AG04449 (cell line): ENCODE measurements around the gene PROKR1.

Experiments used
- CTCF ChIA-PET: fragments of 350-600 bp; formaldehyde crosslinking; extraction: SDS; loops from one replicate; lab custom pipeline; 2021; ENCODE audit warnings: antibody characterized with exemption; lab: Yijun Ruan, JAX
- POLR2A ChIA-PET: fragments of 400-600, 350-600 bp; formaldehyde crosslinking; extraction: SDS; loops from one replicate; lab custom pipeline; 2020; ENCODE audit warnings: antibody characterized with exemption, inconsistent platforms; lab: Yijun Ruan, JAX
- DNase-seq: peaks from one replicate; pipeline ENCODE4 v3.0.0-alpha.2; 2010; ENCODE audit warnings: low read depth, low spot score
- H3K4me3 ChIP-seq: 2 replicates; pipeline ENCODE4 v1.5.1; 2011; ENCODE audit warnings: low read depth, mild to moderate bottlenecking, control low read depth, low read length
- CTCF ChIP-seq: IDR thresholded peaks from one replicate; pipeline ENCODE4 v1.5.1; 2011; ENCODE audit warnings: mild to moderate bottlenecking, moderate library complexity, low read length, control low read depth, inconsistent platforms; ENCODE audit not compliant: insufficient read depth; ENCODE audit errors: missing control alignments

Gene PROKR1

DNA sequence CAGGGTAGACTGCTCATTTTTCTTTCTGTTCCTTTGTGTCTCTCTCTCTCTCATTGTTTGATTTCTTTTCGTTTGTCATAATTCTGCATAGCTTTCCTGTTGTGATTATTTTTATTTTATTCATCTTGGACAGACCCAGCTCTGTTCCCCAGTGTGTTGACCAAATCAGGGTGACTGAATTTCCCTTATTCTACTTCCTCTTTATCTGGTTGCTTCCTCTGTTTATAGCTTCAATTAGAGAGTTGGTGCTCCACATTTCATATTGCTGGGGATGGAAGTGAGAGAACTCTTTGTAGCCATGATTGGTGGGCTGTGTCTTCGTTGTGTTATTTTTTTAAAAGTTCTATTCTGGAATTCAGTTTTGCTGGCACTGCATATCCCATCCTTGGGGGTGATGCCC, 19.1 kb downstream of the PROKR1 start:
- no peak for DNase-seq
- POLR2A ChIA-PET = no interaction called here
- H3K4me3 ChIP-seq = no peak overlapping the region
- CTCF ChIA-PET = interaction anchor here (0.7 kb wide), 1 partner anchor 199 kb away, joined by 4 read pairs; no protein-coding TSS in a partner anchor
- TF ChIP-seq CTCF = no peak

DNA sequence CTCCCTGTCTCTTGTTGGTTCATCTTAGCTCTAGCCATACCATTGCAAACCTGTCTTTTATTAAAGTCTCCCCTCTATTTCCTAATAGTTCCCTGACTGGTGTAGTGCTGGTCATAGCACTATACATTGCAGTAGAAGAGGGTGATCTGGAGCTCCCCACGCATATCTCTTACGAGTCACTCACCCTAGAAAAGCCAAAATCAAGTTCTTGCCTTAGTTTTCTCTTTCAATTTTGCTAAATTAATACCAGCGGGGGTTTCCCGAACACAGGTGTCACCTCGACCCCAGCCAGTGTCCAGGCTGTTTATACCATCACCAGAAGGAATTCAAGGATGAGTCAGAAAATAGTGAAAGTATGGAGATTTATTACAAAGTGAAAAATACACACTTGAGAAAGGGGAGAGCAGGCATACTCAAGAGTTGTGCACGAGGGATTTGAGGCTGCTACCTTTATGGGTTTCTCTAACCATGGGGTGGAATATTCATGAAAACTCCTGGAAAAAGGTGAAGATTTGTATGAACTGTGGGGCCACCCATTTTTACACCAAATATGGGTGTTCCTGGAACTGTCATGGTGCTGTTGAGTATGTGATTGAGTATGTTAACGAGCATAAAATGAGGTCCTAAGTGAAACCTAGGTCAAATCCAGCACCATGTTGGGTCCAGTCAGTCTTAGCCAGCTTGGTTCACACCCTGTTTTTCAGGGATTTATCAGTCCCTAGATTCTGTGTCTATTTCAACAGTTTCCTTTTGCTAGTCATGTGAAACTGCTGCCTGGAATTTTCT, 20.2 kb downstream of the PROKR1 start:
- ChIA-PET POLR2A (no interaction called here), CTCF (no interaction called here)
- no peak for TF ChIP-seq CTCF

GRCh38 chr2:68667371-68667770, 24.0 kb downstream of the PROKR1 start:
- CTCF ChIA-PET = no interaction called here
- POLR2A ChIA-PET = no interaction called here

More for the DNA sequence above, 20.2 kb downstream of the PROKR1 start:
- DNase-seq = no peak
- H3K4me3 ChIP-seq = no peak overlapping the region

DNA sequence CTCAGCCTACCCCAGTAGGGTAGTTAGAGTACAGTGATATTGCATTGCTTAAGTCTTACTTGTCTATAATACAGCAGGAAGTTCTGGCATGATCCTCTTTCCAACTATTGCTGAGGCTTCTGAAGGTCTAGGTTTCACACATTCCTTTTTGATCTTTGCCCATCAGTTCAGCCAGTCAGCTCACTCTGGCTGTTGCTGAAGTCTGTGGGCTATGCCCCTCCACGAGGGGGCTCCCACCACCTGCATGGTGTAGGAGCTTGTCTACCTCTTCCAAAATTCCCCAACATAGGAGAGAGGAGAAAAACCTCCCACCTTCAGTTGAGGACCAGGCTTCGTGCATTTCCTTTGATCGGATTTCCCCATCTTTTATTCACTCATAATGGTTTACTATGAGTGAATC, 26.3 kb downstream of the PROKR1 start:
- TF ChIP-seq CTCF = no peak
- no peak for DNase-seq
- POLR2A ChIA-PET = no interaction called here
- CTCF ChIA-PET = no interaction called here
- H3K4me3 ChIP-seq = no peak overlapping the region

More at GRCh38 chr2:68667371-68667770, 24.0 kb downstream of the PROKR1 start:
- no peak for DNase-seq
- TF ChIP-seq CTCF = no peak
- no peak overlapping the region for H3K4me3 ChIP-seq

DNA sequence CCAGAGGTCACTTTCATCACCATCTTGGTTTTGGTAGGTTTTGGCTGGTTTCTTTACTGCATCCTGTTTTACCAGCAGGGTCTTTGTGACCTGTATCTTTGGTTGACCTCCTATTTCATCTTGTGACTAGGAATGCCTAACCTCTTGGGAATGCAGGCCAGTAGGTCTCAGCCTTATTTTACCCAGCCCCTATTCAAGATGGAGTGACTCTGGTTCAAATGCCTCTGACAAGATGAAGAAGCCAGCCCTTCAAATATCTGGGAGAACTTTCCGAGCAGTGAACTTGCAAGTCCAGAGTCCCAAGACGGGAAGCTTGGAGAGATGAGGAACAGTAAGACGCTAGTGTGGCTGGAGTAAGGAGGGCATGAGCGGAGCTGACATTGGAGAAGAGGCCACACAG, 28.6 kb downstream of the PROKR1 start:
- DNase-seq = no peak
- no peak overlapping the region for H3K4me3 ChIP-seq
- ChIA-PET CTCF (no interaction called here), POLR2A (no interaction called here)
- TF ChIP-seq CTCF = no peak

GRCh38 chr2:68673631-68674030, 30.3 kb downstream of the PROKR1 start:
- no peak overlapping the region for H3K4me3 ChIP-seq
- no peak for DNase-seq
- no peak for TF ChIP-seq CTCF
- ChIA-PET CTCF (interaction anchor here (1.3 kb wide), 1 partner anchor 36 kb away, joined by 3 read pairs; no protein-coding TSS in a partner anchor), POLR2A (no interaction called here)
